Hematopoietic multipotent progenitor cell treated with erythropoietin and hydrocortisone succinate and interleukin-3 and kit ligand, for 6 days (in vitro differentiated cells): ENCODE results near the gene TTC31.
A peak's percentile ranks its signal among the peaks of the same experiment; 100 is the strongest.

ENCODE experiments used
- DNase-seq: peaks from one replicate; pipeline ENCODE4 v3.0.0-alpha.2; 2015

TTC31 gene

DNA sequence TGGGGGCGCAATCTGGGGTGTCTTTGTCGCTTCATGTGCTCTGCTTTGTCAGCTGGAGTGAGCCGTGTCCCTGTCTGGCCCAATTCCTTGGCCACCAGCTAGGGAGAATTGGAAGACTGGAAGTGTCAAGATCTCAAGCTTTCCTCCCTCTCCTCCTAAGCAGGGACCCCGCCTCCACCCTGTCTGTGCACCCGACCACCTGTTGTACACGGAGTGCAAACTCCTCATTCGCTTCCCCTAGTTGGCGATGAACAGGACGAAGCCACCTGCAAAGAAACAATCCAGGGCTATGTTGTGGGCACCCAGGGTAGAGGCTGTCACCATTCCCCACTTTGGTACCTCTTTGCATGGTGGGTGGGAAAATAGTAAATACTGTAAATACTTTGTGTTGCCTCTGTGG is 44.9 kb downstream of the TTC31 start:
- DNase-seq = no peak

DNA sequence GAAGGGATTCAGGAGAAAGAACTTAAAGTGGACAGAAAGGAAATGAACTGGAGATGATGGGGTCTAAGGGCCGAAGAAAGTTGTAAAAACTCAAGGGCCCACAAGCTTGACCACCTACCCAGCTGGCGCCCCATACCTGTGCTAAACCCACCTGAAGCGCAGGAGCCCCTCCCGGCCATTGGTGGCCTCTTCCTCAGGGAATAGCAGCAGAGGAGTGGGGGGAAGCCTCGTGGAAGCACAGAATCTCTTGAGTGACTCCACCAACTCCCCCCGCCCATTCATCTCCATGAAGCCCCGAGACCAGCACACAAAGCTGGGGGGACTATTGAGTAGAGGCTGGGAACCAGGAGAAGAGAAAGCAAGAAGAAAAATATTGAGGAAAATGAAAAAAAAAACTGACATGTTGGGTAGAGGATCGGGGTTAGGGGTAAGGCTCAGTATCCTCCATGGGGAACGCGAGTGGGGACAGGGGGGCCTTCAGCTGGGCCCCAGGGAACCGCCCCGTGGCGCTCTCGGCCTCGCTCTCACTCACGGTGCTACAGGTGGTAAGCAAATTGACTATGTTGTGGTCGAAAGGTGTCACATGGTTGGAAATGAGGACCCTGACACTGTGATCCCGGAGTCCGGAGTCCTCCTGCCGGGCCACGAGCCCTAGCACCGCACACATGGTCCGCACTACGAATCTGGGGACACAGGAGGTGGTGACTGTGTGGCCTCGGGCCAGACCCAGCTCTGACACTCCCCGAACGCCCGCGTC is 45.9 kb downstream of the TTC31 start:
- no peak for DNase-seq

DNA sequence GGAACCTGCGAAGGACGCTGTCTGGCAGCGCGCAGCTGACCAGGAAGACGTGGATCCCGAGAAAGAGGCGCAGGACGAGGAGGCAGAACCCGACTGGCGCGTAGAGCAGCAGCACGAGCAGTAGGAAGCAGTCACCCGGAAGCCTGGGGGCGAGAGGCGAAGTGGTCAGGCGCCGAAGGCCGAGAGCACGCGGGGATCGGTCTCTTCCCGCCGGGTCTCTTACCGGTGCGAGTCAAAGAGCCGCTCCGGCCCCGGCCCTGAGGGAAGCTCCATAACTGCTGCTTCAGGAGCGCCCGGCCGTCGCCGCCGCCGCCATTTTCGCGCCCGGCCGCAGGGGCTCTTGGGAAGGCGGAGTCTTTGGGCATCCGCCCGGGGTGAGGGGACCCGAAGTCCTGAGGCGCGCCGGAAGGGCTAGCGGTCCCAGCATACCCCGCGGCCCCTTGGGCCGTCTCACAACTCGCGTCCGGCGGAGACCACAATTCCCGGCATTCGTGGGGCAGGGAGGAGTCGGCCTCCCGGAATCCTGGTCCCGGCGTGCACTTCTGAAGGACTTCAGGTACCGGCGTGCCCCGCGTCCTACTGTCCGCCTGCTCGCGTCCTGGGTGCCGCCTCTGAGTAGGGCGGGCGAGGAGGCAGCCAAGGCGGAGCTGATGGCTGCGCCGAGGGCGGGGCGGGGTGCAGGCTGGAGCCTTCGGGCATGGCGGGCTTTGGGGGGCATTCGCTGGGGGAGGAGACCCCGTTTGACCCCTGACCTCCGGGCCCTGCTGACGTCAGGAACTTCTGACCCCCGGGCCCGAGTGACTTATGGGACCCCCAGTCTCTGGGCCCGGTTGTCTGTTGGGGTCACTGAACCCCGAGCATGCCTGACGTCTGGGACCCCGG is 46.7 kb downstream of the TTC31 start, which contains the start of the genes AUP1 and HTRA2:
AUP1 (minus strand) TSS at position 350 of the 882 bp plus-strand sequence; CDS start at position 273, 77 bp downstream.
HTRA2 (plus strand) TSS at position 577 of the 882 bp plus-strand sequence; CDS start at position 651, 74 bp downstream.
- peak; percentile 99 for DNase-seq

DNA sequence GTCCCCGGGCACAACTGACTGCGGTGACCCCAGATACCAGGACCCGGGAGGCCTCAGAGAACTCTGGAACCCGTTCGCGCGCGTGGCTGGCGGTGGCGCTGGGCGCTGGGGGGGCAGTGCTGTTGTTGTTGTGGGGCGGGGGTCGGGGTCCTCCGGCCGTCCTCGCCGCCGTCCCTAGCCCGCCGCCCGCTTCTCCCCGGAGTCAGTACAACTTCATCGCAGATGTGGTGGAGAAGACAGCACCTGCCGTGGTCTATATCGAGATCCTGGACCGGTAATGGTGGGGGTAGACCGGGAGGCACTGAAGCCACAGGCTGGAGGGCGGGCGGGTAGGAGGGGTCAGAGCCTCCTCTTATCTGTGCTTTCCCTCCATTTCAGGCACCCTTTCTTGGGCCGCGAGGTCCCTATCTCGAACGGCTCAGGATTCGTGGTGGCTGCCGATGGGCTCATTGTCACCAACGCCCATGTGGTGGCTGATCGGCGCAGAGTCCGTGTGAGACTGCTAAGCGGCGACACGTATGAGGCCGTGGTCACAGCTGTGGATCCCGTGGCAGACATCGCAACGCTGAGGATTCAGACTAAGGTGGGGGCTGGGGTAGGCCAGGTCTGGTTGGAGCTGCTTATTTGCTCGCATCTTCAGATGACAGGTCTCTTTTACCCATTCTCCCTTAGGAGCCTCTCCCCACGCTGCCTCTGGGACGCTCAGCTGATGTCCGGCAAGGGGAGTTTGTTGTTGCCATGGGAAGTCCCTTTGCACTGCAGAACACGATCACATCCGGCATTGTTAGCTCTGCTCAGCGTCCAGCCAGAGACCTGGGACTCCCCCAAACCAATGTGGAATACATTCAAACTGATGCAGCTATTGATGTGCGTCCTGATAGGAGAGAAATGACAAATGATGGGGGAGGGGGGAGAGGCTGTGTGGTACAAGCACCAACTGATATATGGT is 47.6 kb downstream of the TTC31 start:
- peak; percentile 98 for DNase-seq

DNA sequence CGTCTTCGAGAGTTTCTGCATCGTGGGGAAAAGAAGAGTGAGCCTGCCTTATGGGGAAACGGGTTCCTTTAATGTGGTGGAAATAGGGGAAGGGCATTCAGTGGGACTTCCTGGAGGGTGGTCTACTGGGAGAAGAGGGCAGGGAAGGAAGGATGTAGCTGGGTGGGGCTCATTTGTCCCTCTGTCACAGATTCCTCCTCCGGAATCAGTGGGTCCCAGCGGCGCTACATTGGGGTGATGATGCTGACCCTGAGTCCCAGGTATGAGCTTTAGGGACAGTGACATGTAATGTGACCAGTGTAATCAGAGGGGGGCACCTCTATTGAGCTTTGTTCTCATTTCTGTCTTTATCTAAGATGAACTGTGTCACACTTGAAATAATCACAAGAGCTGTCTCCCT is 48.8 kb downstream of the TTC31 start:
- DNase-seq = no peak

DNA sequence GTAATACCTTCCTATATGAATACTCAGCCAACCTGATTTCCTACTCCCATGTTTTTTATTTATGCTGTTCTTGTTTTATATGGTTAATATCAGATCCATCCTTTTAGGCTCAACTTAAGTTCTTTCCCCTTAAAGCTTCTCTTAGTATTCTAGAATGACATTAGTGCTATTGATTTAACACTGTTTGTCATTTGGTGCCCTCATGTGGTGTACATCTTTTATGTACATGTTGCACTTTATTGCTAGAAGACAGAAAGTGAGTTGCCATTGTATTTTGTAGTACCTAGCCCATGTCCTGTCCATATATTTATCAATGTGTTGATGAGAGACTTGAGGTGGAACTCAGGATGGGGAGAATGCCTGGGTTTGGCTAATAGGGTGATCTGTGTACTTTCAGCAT is 49.3 kb downstream of the TTC31 start:
- DNase-seq = peak; percentile 82

DNA sequence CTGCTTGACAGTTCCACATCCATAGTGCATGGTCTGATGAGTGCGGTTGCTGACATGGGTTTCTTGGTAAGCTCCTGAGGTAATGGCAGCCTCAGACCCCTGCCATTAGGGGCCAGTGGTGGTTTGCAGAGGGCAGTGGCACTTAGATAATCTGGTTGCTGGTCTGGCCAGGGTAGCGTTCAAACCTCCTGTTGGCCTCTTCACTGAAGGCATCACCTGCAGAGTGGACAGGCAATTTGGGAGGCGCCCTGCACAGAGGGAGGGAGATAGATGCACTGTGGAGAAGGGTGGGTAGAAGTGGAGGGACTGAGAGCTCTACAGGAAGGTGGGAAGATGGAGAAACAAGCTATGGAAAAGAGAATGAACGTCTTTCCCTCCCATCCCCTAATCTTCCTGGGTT is 50.6 kb downstream of the TTC31 start:
- no peak for DNase-seq

DNA sequence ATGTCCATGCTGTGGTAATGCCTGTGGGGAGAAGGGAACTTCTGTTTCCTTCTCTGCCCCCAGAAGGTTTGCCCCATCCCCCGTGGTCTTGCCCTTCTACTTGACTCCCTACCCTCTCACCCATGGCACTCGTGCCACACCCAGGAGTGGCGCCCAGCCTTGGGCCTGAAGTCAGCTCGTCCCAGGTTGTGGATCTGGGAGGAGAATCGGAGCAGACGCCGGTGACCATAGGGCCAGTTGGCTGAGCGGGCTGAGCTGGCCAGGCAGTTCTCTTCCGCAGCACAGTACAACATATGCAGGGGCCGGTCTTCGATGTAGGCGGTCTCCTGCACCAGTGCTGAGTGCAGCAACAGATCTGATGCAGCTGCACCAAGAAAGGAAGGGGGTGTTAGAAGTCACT is 51.5 kb downstream of the TTC31 start:
- DNase-seq = no peak

DNA sequence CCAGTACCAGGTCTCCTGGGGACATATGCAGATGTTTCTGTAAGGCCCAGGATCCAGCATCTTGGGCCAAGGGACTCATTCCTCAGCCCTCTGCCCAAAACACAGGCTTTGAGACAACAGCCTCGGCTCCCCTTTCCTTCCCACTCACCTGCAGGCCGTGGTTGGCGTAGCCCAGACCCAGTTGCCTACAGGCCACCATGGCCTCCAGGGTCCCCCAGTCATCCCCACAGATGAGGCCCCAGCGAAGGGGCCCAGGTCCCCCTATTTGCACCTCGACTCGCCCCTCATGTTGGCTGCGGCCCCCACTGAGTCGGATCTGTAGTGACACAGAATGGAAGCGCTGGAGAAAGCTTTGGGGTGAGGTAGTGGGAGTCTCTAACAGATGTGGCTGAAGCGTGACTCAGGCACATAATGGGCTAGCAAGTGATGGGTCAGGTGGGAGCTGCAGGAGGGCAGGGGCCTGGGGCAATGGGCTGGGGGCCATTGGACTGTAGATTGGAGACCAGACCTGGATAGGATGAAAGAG is 52.6 kb downstream of the TTC31 start:
- no peak for DNase-seq

DNA sequence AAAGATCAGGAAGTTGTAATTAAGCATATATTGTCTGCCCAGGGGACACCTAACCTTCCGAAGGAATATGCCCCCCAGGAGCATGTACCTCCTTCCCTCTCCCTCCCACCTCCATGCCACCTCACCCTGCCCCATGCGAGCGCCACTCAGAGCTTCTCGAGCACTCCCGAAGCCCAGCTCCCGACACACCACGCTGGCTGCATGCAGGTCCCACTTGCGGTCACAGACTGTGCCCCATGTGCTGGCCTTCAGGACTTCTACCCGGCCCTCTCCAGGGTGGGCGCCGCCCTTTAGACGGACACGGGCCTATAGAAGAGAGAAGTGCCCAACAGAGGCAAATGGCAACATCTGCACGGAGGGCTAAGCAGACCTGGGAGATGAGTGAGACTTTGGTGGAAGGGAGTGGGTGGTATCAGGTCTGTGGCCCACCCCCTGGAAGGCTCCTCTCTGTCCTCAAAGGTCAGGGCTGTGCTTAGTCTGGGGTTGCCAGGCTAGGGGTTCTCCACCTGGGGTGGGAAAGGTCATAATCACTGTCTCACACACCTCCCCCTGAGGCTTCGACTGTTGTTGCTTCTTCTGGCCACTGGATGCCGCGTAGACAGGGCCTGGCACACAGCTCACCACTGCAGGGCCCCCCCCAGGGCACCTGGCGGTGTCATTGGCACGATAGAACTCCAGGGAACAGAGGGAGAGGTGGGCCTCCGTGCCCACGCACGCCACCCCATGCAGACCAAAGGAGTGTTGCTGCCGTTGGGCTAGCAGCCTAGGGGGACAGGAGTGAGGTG is 53.5 kb downstream of the TTC31 start:
- DNase-seq = no peak

DNA sequence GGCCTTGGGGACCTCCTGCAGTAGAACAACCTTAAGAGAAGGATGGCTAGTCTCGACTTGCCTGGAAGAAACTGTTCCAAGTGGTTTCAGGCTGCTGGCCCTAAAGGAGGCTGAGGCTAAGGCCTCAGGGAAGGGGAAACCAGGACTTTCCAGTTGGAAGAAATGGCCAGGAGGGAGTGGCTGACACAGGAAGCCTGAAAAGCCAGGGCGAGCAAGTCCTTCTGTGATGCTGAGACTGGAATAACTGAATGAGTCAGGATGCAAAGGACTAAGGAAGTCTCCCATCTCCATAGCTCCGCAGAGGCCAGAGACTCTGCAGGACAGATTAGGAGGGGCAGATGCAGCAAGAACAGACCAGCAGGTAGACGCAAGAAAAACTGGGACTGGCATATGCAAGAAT is 54.3 kb downstream of the TTC31 start:
- no peak for DNase-seq

DNA sequence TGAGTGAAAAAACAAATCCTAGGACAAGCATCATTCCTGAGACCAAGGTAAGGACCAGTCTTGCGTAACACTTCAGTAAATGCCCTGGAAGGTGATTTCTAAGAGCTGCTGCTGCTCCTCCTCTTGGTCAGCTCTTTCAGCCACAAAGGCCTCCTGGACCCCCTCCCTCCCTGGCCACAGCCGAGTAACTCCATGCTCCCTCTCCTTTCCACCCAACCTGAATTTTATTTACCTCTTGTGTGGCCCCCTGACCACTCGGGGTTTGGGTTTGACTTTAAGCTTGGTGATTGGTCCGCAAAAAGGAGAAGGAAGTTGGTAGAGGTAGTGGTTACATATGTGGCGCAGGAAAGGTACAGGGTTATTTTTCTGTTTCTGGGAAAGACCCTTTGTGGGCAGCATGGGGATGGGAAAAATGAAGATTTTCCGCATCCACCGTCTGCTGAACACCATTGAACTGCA is 56.0 kb downstream of the TTC31 start:
- DNase-seq = no peak

DNA sequence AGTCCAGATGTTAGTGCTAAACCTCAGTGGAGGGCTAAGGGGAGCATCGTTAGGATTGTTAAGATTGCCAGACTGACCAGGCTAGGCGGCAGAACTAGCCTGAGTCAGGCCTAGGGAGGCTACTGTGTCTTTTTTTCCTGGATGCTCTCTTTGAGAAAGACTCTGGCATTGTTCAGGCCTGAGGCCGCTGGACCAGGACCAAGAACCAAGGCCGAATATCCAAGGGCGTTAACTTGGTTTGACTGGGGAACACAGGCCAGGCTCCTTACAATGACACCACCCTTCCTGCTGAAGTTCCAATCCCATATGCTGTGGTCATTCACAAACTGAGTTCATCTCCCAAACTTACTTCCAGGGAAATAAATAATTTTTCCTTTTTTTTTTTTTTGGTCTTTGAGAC is 57.4 kb downstream of the TTC31 start:
- DNase-seq = no peak

DNA sequence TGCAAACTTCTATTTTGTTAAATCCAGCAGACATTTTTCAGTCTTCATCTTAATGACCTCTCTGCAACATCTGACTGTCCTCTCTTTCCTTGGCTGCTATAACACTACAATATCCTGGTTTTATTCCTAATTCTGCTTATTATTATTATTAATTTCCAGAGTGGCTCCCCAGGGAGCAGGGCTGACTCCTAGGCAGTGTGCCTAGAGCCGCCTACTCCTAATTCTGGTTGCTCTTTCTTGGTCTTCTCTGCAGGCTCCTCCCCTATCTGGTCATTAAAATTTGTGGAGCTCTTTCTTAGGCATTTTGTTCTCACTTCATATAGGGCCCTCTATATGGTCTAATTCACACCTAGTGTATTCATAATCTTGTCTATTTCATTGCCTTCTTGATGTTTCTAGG is 60.1 kb downstream of the TTC31 start:
- DNase-seq = no peak
